PC-9 (cell line): ENCODE results near the gene FAM229A.

Source experiments
- CTCF ChIP-seq: fragments of 200-600 bp; sonication (generic); conservative IDR thresholded peaks from 2 replicates; pipeline ENCODE4 v1.6.1; 2017; ENCODE audit warnings: mixed run types, antibody characterized with exemption, mild to moderate bottlenecking, moderate library complexity
- EZH2 ChIP-seq: fragments of 200-600 bp; sonication (generic); IDR thresholded peaks from 2 replicates; pipeline ENCODE4 v1.8.0; 2017; ENCODE audit warnings: antibody characterized with exemption, low read depth

- TF ChIP-seq CTCF (no peak), EZH2 (no peak)
These were observed 37.6 kb upstream of the FAM229A start for GRCh38 chr1:32399843-32400242.
